B cell (primary cell): ENCODE measurements around the gene UNC79. TPM values are rescaled to one million over a fixed set of nuclear protein-coding genes. Genes with fewer than 3 reads are reported as not detected.
"Not testable (repeated sequence)": the region's sequence is repeated elsewhere in the genome, so short reads cannot be mapped to it uniquely, and the experiment has no call there.

ENCODE experiments used
- ATAC-seq: fragments of 200-7000 bp; cut with Tn5 transposase; one replicate; pipeline ENCODE4 v1.10.0; 2021; ENCODE audit warnings: low read depth, mild to moderate bottlenecking, moderate number of reproducible peaks, moderate library complexity
- CTCF ChIA-PET: fragments of 350-600 bp; sonication (Branson Sonifier 250); formaldehyde crosslinking; loops from one replicate; lab custom pipeline; 2021; ENCODE audit warnings: antibody characterized with exemption, inconsistent platforms; lab: Charles Lee
- POLR2A ChIA-PET: fragments of 350-600 bp; sonication (Branson Sonifier 250); formaldehyde crosslinking; loops from one replicate; lab custom pipeline; 2021; ENCODE audit warnings: antibody characterized with exemption; lab: Charles Lee
- DNase-seq: peaks from one replicate; pipeline ENCODE4 v3.0.0; 2013
- H2AFZ ChIP-seq: 2 replicates; pipeline ENCODE4 v1.6.1; 2012; ENCODE audit warnings: mild to moderate bottlenecking, low read depth, low read length; ENCODE audit not compliant: insufficient read depth, poor library complexity, severe bottlenecking
- H3K27ac ChIP-seq, 2 donors: 1 replicate in 1 of 2; 2 replicates in 1 of 2; pipeline ENCODE4 v1.5.1; 2012 to 2013; ENCODE audit warnings: low read length in 2 of 2, mild to moderate bottlenecking in 2 of 2, moderate library complexity in 1 of 2
- H3K27me3 ChIP-seq, 4 experiments: fragments of 200-600 bp in 1 of 4; sonication (generic) in 1 of 4; replicated peaks in 1 of 4; 1 replicate in 2 of 4; 2 replicates in 2 of 4; pipeline versions ENCODE4 v1.6.1 to v1.7.0; 2013 to 2016; ENCODE audit warnings: low read length in 3 of 4, mild to moderate bottlenecking in 2 of 4, mixed read lengths in 1 of 4, moderate library complexity in 1 of 4; ENCODE audit not compliant: insufficient read depth in 4 of 4, control insufficient read depth in 3 of 4; ENCODE audit errors: control extremely low read depth in 1 of 4
- H3K36me3 ChIP-seq, 2 experiments: replicated peaks in 1 of 2; 1 replicate in 1 of 2; 2 replicates in 1 of 2; pipeline versions ENCODE4 v1.6.1 to v1.7.1; 2013; ENCODE audit warnings: low read length in 1 of 2; ENCODE audit not compliant: insufficient read depth in 2 of 2, control insufficient read depth in 1 of 2; ENCODE audit errors: control extremely low read depth in 1 of 2, extremely low read depth in 1 of 2
- H3K4me1 ChIP-seq, 2 donors: fragments of 200-600 bp in 1 of 2; sonication (generic) in 1 of 2; 1 replicate in 1 of 2; 2 replicates in 1 of 2; pipeline versions ENCODE4 v1.5.1 to v1.6.1; 2013 to 2017; ENCODE audit warnings: low read length in 2 of 2; ENCODE audit not compliant: control insufficient read depth in 2 of 2, insufficient read depth in 2 of 2
- H3K4me2 ChIP-seq: replicated peaks from 2 replicates; pipeline ENCODE3; 2012; ENCODE audit warnings: mild to moderate bottlenecking, low read depth, low read length; ENCODE audit not compliant: poor library complexity, severe bottlenecking
- H3K4me3 ChIP-seq, 5 experiments: fragments of 200-600 bp in 1 of 5; sonication (generic) in 1 of 5; 1 replicate in 3 of 5; 2 replicates in 2 of 5; pipeline versions ENCODE4 v1.5.1 to v1.7.0; 2011 to 2016; ENCODE audit warnings: low read length in 4 of 5, mild to moderate bottlenecking in 4 of 5, low read depth in 2 of 5, control low read depth in 1 of 5, moderate library complexity in 1 of 5; ENCODE audit not compliant: insufficient read depth in 1 of 5; ENCODE audit errors: control extremely low read depth in 1 of 5, extremely low read depth in 1 of 5
- H3K79me2 ChIP-seq: fragments of 200-600 bp; sonication (generic); one replicate; pipeline ENCODE4 v1.6.0; 2016; ENCODE audit warnings: low read length; ENCODE audit not compliant: control insufficient read depth, insufficient read depth
- H3K9ac ChIP-seq: fragments of 200-600 bp; sonication (generic); 2 replicates; pipeline ENCODE4 v1.6.1; 2017; ENCODE audit warnings: mild to moderate bottlenecking, low read length, moderate library complexity
- H3K9me3 ChIP-seq, 3 donors: one replicate each; pipeline versions ENCODE4 v1.6.1 to v1.7.1; 2013; ENCODE audit warnings: low read length in 2 of 3; ENCODE audit not compliant: control insufficient read depth in 2 of 3, insufficient read depth in 1 of 3; ENCODE audit errors: control extremely low read depth in 1 of 3
- H4K20me1 ChIP-seq: 2 replicates; pipeline ENCODE4 v1.6.0; 2012; ENCODE audit warnings: mild to moderate bottlenecking, low read length; ENCODE audit not compliant: insufficient read depth, control insufficient read depth, poor library complexity, severe bottlenecking
- H3K27ac Mint-ChIP-seq: one replicate; pipeline ENCODE4 v1.8.0; 2021; ENCODE audit warnings: mixed read lengths
- H3K27me3 Mint-ChIP-seq: one replicate; pipeline ENCODE4 v1.8.0; 2021; ENCODE audit warnings: mixed read lengths
- H3K4me1 Mint-ChIP-seq: one replicate; pipeline ENCODE4 v1.8.0; 2021; ENCODE audit warnings: mixed read lengths
- H3K4me3 Mint-ChIP-seq: one replicate; pipeline ENCODE4 v1.8.0; 2021; ENCODE audit warnings: mixed read lengths
- H3K9me3 Mint-ChIP-seq: one replicate; pipeline ENCODE4 v1.8.0; 2022; ENCODE audit warnings: mixed read lengths; ENCODE audit not compliant: insufficient read depth
- EZH2 ChIP-seq: IDR thresholded peaks from 2 replicates; pipeline ENCODE4 v1.6.1; 2012; ENCODE audit warnings: borderline replicate concordance, low read depth, mild to moderate bottlenecking, moderate library complexity, low read length; ENCODE audit not compliant: insufficient read depth, poor library complexity, severe bottlenecking
- WGBS: methylation state at CpG from one replicate; pipeline ENCODE4 v1.1.5; 2013; ENCODE audit warnings: missing lambda C conversion rate; ENCODE audit not compliant: insufficient coverage; 5-methylcytosine and 5-hydroxymethylcytosine counted together
- intact Hi-C: fragments of 100-400 bp; cut with micrococcal nuclease; formaldehyde crosslinking; loops from one replicate; pipeline ENCODE4 v1.10.0; 2022
- polyA plus RNA-seq: library from polyadenylated mRNA; depleted of rRNA; stranded (reverse); fragments of >200 nt; gene quantifications from 2 replicates; pipeline ENCODE4 v1.2.3, GENCODE V29; 2012
- total RNA-seq, 2 donors: library from RNA; stranded (reverse); fragments of 120-200 nt in 1 of 2; gene quantifications; 1 replicate in 1 of 2; 2 replicates in 1 of 2; pipeline versions ENCODE4 v1.2.3 to v1.2.4, GENCODE V29; 2013 to 2022
- TF ChIP-seq, protein P1 (sequence below): fragments of 200-600 bp; IDR thresholded peaks from one replicate; pipeline ENCODE4 v1.8.0; 2022; ENCODE audit warnings: antibody characterized with exemption, mild to moderate bottlenecking

UNC79 gene
- total and polyA plus RNA-seq, 2 donors (not counting 1 experiment from before 2014, with no cell fraction given), result 0.04 to 0.15 TPM

DNA sequence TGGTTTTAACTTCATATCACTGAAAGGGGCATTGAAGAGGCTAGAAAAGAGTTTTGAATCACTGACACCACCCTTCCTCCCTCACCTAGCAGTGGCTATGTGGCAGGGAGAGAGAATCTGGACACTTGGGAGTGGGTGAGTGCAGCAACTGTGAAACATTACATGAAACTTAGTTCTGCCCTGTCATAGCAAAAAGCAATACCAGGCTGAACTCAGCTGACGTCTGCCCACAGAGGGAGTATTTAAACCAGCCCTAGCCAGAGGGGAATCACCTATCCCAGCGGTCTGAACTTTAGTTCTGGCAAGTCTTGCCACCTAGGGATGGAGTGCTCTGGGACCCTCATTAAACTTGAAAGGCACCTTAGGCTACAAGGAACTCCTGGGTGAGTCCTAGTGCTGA, 20.7 kb upstream of the UNC79 start:
- ATAC-seq, result no peak
- 68% methylated on average over 2 of the region's 2 CpGs for whole genome bisulfite sequencing
- no peak overlapping the region for H3K4me3 Mint-ChIP-seq

DNA sequence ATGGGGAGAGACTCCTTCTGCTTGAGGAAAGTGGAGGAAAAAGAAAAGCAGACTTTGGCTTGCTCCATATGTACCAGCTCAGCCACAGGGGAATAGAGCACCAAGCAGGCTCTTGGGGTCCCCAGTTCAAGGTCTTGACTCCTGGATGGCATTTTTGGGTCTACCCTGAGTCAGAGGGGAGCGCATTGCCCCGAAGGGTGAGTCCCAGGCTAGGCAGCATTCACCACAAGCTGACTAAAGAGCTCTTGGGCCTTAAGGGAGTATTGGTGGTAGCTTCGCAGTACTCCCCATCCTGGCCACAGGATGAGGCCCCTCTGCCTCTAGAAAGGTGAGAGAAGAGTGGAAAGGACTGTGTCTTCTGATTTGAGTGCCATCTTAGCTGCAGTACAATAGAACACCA, 19.8 kb upstream of the UNC79 start:
- Histone ChIP-seq H4K20me1 (no peaks in the 10 kb centered on the region), H3K4me2 (no peak overlapping the region), H3K4me3 (no peak overlapping the region), H2AFZ (no peak overlapping the region), H3K79me2 (no peaks in the 10 kb centered on the region), H3K9me3 (peaks cover 0 to 3% (median 0%) of the 10 kb centered on the region in 3 donors), H3K4me1 (no peaks in the 10 kb centered on the region), H3K9ac (no peak overlapping the region), H3K27ac (no peak overlapping the region), H3K27me3 (no peaks in the 10 kb centered on the region), H3K36me3 (no peaks in the 10 kb centered on the region)
- Mint-ChIP-seq H3K4me1 (no peaks in the 10 kb centered on the region), H3K27me3 (no peaks in the 10 kb centered on the region), H3K4me3 (no peak overlapping the region), H3K9me3 (peaks cover 8% of the 10 kb centered on the region), H3K27ac (no peak overlapping the region)
- TF ChIP-seq, protein P1, sequence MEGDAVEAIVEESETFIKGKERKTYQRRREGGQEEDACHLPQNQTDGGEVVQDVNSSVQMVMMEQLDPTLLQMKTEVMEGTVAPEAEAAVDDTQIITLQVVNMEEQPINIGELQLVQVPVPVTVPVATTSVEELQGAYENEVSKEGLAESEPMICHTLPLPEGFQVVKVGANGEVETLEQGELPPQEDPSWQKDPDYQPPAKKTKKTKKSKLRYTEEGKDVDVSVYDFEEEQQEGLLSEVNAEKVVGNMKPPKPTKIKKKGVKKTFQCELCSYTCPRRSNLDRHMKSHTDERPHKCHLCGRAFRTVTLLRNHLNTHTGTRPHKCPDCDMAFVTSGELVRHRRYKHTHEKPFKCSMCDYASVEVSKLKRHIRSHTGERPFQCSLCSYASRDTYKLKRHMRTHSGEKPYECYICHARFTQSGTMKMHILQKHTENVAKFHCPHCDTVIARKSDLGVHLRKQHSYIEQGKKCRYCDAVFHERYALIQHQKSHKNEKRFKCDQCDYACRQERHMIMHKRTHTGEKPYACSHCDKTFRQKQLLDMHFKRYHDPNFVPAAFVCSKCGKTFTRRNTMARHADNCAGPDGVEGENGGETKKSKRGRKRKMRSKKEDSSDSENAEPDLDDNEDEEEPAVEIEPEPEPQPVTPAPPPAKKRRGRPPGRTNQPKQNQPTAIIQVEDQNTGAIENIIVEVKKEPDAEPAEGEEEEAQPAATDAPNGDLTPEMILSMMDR, result no peak
- no peak for TF ChIP-seq EZH2
- ChIA-PET POLR2A (no interaction called here), CTCF (no interaction called here)
- intact Hi-C loops, result no loop called here
- DNase-seq (no peak), ATAC-seq (no peak)
- 82% methylated on average over 2 of the region's 3 CpGs for WGBS

More for the DNA sequence above, 20.7 kb upstream of the UNC79 start:
- DNase-seq, result no peak
- Histone ChIP-seq H4K20me1 (no peaks in the 10 kb centered on the region), H3K9me3 (peaks cover 0 to 3% (median 0%) of the 10 kb centered on the region in 3 donors), H3K4me3 (no peak overlapping the region), H3K27ac (no peak overlapping the region), H3K36me3 (no peaks in the 10 kb centered on the region), H3K4me1 (no peaks in the 10 kb centered on the region), H3K4me2 (no peak overlapping the region), H3K27me3 (no peaks in the 10 kb centered on the region), H3K79me2 (no peaks in the 10 kb centered on the region), H2AFZ (no peak overlapping the region), H3K9ac (no peak overlapping the region)
- H3K27ac Mint-ChIP-seq, result no peak overlapping the region
- no peaks in the 10 kb centered on the region for H3K4me1 Mint-ChIP-seq
- no peak for TF ChIP-seq EZH2
- TF ChIP-seq, protein P1, result no peak
- intact Hi-C loops, result no loop called here
- H3K9me3 Mint-ChIP-seq, result peaks cover 8% of the 10 kb centered on the region
- H3K27me3 Mint-ChIP-seq, result no peaks in the 10 kb centered on the region
- POLR2A ChIA-PET, result no interaction called here
- CTCF ChIA-PET, result no interaction called here

DNA sequence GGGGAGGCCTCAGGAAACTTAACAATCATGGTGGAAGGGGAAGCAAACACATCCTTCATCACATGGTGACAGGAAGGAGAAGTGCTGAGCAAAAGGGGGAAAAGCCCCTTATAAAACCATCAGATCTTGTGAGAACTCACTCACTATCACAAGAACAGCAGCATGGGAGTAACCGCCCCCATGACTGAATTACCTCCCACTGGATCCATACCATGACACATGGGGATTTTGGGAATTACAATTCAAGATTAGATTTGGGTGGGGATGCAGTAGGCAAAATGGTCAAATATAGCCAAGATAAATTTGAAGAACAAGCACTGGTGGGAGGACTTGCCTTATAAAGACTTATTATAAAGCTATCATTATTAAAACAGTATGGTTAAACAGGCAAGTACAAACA, 5.6 kb upstream of the UNC79 start:
- not testable (repeated sequence) for DNase-seq

More for the DNA sequence above, 5.6 kb upstream of the UNC79 start:
- intact Hi-C loops, H4K20me1 ChIP-seq, H3K4me1 ChIP-seq, H3K4me3 Mint-ChIP-seq, H3K4me1 Mint-ChIP-seq, POLR2A ChIA-PET, H3K9ac ChIP-seq, H3K4me2 ChIP-seq, H3K27me3 ChIP-seq, ATAC-seq, H3K27ac ChIP-seq, CTCF ChIA-PET, H3K79me2 ChIP-seq, H3K27ac Mint-ChIP-seq, H3K4me3 ChIP-seq, H2AFZ ChIP-seq, H3K36me3 ChIP-seq, H3K9me3 ChIP-seq: not testable (repeated sequence)
- Mint-ChIP-seq H3K9me3 (peaks cover 18% of the 10 kb centered on the region), H3K27me3 (peaks cover 23% of the 10 kb centered on the region)
- WGBS, result no CpG with 5 or more reads among the region's 1 CpG
